Osteocyte (in vitro differentiated cells): Measurements from ENCODE around the gene CCNF. TPM values are rescaled to one million over a fixed set of nuclear protein-coding genes. Genes with fewer than 3 reads are reported as not detected.

ENCODE experiments used
- DNase-seq: peaks from one replicate; pipeline ENCODE4 v3.0.0; 2021; ENCODE audit warnings: mixed read lengths; ENCODE audit not compliant: unreplicated experiment; ENCODE audit errors: extremely low spot score
- H3K27ac Mint-ChIP-seq: one replicate; pipeline ENCODE4 v1.8.0; 2021; ENCODE audit warnings: mild to moderate bottlenecking, mixed read lengths; ENCODE audit not compliant: unreplicated experiment
- H3K27me3 Mint-ChIP-seq: one replicate; pipeline ENCODE4 v1.8.0; 2021; ENCODE audit warnings: mixed read lengths; ENCODE audit not compliant: unreplicated experiment
- H3K36me3 Mint-ChIP-seq: one replicate; pipeline ENCODE4 v1.8.0; 2021; ENCODE audit warnings: mixed read lengths; ENCODE audit not compliant: unreplicated experiment
- H3K4me1 Mint-ChIP-seq: one replicate; pipeline ENCODE4 v1.8.0; 2021; ENCODE audit warnings: mixed read lengths; ENCODE audit not compliant: unreplicated experiment
- H3K4me3 Mint-ChIP-seq: one replicate; pipeline ENCODE4 v1.8.0; 2021; ENCODE audit warnings: mild to moderate bottlenecking, moderate library complexity, mixed read lengths; ENCODE audit not compliant: unreplicated experiment
- H3K9me3 Mint-ChIP-seq: one replicate; pipeline ENCODE4 v1.8.0; 2021; ENCODE audit warnings: mixed read lengths; ENCODE audit not compliant: unreplicated experiment
- total RNA-seq: library from RNA; stranded (reverse); gene quantifications from 2 replicates; pipeline ENCODE4 v1.2.1, GENCODE V29; 2021
- TF ChIP-seq, protein P1 (sequence below): fragments of 200-600 bp; sonication (generic); IDR thresholded peaks from 2 replicates; pipeline ENCODE4 v1.5.0; 2021; ENCODE audit warnings: antibody characterized with exemption, mild to moderate bottlenecking, moderate library complexity

Gene CCNF
- total RNA-seq, 1 donor from 2014 or later = 10.0 TPM

DNA sequence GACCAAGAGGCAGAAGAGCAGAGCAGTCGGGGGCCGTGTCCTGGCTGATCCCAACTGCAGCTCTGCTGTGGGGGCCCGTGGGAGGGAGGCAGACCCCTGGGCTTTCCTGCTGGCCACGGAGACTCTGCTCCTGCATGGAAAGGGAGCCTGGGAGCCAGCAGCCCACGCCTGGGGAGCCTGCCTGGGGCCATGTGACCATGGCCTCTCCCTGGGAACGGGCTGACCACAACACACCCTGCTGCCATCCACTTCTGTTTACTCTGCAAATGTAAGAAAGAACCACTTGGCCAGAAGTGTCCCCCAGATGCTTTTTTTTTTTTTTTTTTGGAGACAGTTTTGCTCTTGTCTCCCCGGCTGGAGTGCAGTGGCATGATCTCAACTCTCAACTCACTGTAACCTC lies 28.7 kb downstream of the CCNF start:
- Mint-ChIP-seq H3K36me3 (peaks cover 9% of the 10 kb centered on the region), H3K4me1 (peaks cover 14% of the 10 kb centered on the region), H3K27ac (no peak overlapping the region), H3K27me3 (no peaks in the 10 kb centered on the region), H3K9me3 (no peaks in the 10 kb centered on the region), H3K4me3 (peak overlapping the region; percentile 8)
- TF ChIP-seq, protein P1, sequence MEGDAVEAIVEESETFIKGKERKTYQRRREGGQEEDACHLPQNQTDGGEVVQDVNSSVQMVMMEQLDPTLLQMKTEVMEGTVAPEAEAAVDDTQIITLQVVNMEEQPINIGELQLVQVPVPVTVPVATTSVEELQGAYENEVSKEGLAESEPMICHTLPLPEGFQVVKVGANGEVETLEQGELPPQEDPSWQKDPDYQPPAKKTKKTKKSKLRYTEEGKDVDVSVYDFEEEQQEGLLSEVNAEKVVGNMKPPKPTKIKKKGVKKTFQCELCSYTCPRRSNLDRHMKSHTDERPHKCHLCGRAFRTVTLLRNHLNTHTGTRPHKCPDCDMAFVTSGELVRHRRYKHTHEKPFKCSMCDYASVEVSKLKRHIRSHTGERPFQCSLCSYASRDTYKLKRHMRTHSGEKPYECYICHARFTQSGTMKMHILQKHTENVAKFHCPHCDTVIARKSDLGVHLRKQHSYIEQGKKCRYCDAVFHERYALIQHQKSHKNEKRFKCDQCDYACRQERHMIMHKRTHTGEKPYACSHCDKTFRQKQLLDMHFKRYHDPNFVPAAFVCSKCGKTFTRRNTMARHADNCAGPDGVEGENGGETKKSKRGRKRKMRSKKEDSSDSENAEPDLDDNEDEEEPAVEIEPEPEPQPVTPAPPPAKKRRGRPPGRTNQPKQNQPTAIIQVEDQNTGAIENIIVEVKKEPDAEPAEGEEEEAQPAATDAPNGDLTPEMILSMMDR = no peak
- no peak for DNase-seq

DNA sequence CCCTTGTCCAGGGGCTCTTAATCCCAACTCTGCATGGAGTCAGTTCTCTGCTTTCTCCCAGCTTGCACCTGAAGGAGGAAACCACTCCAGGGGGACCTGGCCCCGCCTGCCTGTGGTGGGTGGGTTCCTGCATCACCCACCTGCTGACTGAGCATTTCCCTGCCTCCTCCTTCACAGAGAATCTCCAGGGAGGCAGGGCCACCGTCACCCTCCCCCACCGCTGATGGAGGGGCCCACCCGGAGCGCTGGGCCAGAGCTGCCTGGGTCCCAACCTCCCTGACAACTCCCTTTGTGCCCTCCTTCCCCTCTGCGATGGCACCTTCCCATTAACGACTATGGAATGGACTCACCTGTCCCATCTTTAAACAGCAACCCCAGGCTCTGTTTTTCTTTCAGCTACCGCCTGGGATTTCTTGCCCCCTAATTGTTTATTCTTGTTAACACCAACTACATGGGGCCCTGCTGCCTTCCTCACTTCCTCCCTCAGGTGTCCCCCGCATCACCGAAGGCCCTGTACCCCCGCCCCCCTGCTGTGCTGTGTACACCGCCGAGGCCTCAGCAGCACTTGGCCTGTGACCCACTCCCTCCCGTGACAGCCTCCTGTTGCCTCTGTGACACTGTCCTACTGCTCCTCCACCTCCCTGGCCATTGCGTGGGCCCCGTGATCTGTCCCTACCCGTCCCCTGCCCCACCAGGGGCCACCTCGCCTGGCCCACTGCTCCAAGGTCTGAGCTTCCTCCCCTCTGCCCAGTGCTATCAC lies 29.8 kb downstream of the CCNF start:
- Mint-ChIP-seq H3K27ac (peak overlapping the region; percentile 80), H3K4me3 (peak overlapping the region; percentile 81), H3K27me3 (no peaks in the 10 kb centered on the region), H3K36me3 (peaks cover 3% of the 10 kb centered on the region), H3K9me3 (no peaks in the 10 kb centered on the region), H3K4me1 (peaks cover 14% of the 10 kb centered on the region)
- TF ChIP-seq, protein P1 = no peak
- DNase-seq = no peak

DNA sequence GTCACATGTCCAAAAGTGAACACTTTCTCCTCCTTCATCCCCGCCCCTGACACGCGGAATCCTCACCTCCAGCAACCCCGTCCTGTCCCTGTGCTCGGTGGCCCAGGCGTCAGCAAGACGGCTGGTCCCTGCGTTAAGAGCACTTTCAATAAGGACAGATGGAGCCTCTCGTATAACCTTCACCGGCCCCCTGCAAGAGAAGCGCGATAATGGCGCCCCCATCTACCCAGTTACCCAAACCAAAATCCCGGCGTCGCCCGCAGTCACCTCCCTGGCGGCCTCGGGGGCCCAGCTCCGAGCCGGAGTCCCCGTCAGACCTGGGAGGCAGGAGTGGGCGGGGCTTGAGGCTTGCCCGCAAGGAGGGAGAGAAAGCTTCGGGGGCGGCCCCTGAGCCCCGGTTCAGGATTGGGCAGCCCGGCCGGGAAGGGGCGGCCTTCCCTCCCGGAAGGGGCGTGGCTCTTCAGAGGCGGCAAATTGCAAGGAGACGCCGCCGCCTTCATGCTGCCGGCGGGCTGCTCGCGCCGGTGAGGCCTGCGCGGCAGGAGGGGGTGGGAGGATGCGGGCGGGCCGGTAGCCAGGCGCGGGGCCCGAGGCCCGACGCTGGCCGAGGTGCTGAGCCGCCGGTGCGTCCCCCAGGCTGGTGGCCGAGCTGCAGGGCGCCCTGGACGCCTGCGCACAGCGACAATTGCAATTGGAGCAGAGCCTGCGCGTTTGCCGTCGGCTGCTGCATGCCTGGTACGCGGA lies 30.6 kb downstream of the CCNF start, which contains the start of gene TEDC2:
Gene TEDC2, plus strand, starts transcription at position 463 of the 744 bp plus-strand sequence. Its CDS starts 36 bp downstream, at position 499.
- Mint-ChIP-seq H3K9me3 (no peaks in the 10 kb centered on the region), H3K4me3 (peak within 1 kb of the TSS; percentile 81), H3K27ac (peak within 1 kb of the TSS; percentile 80), H3K4me1 (peaks cover 14% of the 10 kb centered on the region), H3K36me3 (peaks cover 3% of the 10 kb centered on the region), H3K27me3 (no peaks in the 10 kb centered on the region)
- TF ChIP-seq, protein P1 = no peak
- peak; percentile 97 for DNase-seq

DNA sequence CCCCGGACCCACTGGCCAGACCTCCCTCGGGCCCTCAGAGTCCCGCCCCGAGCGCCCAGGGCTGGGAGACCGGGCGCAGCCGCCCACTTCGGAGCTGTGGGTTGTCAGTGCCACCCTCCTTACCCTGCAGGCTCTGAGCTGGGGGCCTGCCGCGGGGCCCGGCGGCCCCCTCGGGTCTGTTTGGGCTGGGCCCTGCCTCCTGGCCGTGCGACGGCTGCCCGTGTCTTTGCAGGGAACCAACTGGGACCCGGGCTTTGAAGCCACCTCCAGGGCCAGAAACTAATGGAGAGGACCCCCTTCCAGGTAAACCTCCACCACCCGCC lies 31.1 kb downstream of the CCNF start:
- no peak overlapping the region for H3K27ac Mint-ChIP-seq
- TF ChIP-seq, protein P1 = no peak
- DNase-seq = no peak
- H3K36me3 Mint-ChIP-seq = peaks cover 2% of the 10 kb centered on the region
- peaks cover 14% of the 10 kb centered on the region for H3K4me1 Mint-ChIP-seq
- no peaks in the 10 kb centered on the region for H3K27me3 Mint-ChIP-seq
- peak overlapping the region; percentile 50 for H3K4me3 Mint-ChIP-seq
- H3K9me3 Mint-ChIP-seq = no peaks in the 10 kb centered on the region

DNA sequence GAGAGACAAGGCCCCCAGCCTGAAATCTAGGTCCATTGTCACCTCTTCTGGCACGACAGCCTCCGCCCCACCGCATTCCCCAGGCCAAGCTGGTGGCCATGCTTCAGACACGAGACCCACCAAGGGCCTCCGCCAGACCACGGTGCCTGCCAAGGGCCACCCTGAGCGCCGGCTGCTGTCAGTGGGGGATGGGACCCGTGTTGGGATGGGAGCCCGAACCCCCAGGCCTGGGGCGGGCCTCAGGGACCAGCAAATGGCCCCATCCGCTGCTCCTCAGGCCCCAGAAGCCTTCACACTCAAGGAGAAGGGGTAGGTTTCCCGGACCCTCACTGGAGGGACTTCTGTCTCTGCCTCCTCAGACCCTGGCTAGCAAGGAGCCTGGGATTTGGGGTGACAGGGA lies 31.7 kb downstream of the CCNF start:
- Mint-ChIP-seq H3K4me1 (peaks cover 14% of the 10 kb centered on the region), H3K9me3 (no peaks in the 10 kb centered on the region), H3K27ac (no peak overlapping the region), H3K36me3 (no peaks in the 10 kb centered on the region), H3K27me3 (no peaks in the 10 kb centered on the region), H3K4me3 (peak overlapping the region; percentile 50)
- TF ChIP-seq, protein P1 = no peak
- DNase-seq = no peak
